GM12878 (cell line): ENCODE measurements around the gene RIN1. TPM values are rescaled to one million over a fixed set of nuclear protein-coding genes. Genes with fewer than 3 reads are reported as not detected.

Experiments
- BACH1 ChIP-seq: fragments of 450-650 bp; IDR thresholded peaks from 2 replicates; pipeline ENCODE4 v1.6.1; 2017; ENCODE audit warnings: mild to moderate bottlenecking, borderline replicate concordance
- ESRRA ChIP-seq: IDR thresholded peaks from 2 replicates; pipeline ENCODE4 v1.6.1; 2012; ENCODE audit warnings: mild to moderate bottlenecking, low read length, improper control_type of control experiment
- MEF2A ChIP-seq: IDR thresholded peaks from 2 replicates; pipeline ENCODE4 v1.6.1; 2011; ENCODE audit warnings: low read depth, mild to moderate bottlenecking, low read length, moderate library complexity; ENCODE audit not compliant: insufficient read depth
- MEF2B ChIP-seq: fragments of 450-650 bp; IDR thresholded peaks from 2 replicates; pipeline ENCODE4 v1.6.1; 2018; ENCODE audit warnings: mild to moderate bottlenecking, moderate library complexity; ENCODE audit not compliant: partially characterized antibody, poor library complexity, severe bottlenecking
- NBN ChIP-seq: fragments of 450-650 bp; IDR thresholded peaks from 2 replicates; pipeline ENCODE4 v1.6.1; 2016
- NFYA ChIP-seq: IDR thresholded peaks from 2 replicates; pipeline ENCODE4 v1.6.1; 2011; ENCODE audit warnings: low read depth, mild to moderate bottlenecking, low read length, improper control_type of control experiment, borderline replicate concordance
- NR2C2 ChIP-seq: IDR thresholded peaks from 2 replicates; pipeline ENCODE4 v1.6.1; 2011; ENCODE audit warnings: borderline replicate concordance, low read depth; ENCODE audit not compliant: control insufficient read depth, insufficient read length
- RAD21 ChIP-seq: IDR thresholded peaks from 2 replicates; pipeline ENCODE4 v1.6.1; 2011; ENCODE audit warnings: mild to moderate bottlenecking, low read depth, low read length, moderate library complexity; ENCODE audit not compliant: insufficient read depth
- RFX5 ChIP-seq: IDR thresholded peaks from 2 replicates; pipeline ENCODE4 v1.6.1; 2011; ENCODE audit warnings: low read depth, low read length, improper control_type of control experiment
- RUNX3 ChIP-seq: IDR thresholded peaks from 2 replicates; pipeline ENCODE4 v1.6.1; 2012; ENCODE audit warnings: low read length, inconsistent platforms
- SMARCA5 ChIP-seq: fragments of 450-650 bp; IDR thresholded peaks from 2 replicates; pipeline ENCODE4 v1.6.1; 2017; ENCODE audit warnings: mild to moderate bottlenecking
- SUZ12 ChIP-seq: fragments of 200-600 bp; sonication (generic); IDR thresholded peaks from one replicate; pipeline ENCODE4 v1.6.1; 2018; ENCODE audit warnings: antibody characterized with exemption, mild to moderate bottlenecking; ENCODE audit not compliant: unreplicated experiment
- TARDBP ChIP-seq: IDR thresholded peaks from 2 replicates; pipeline ENCODE4 v1.6.1; 2016; ENCODE audit warnings: borderline replicate concordance
- polyA plus RNA-seq, 11 experiments: library from polyadenylated mRNA; depleted of rRNA in 4 of 11; unstranded in 6 of 11; stranded (reverse) in 5 of 11; fragments of >200 nt; fragmentation: Nextera tagmentation in 4 of 11; fragmentation: Illumina TruSeq in 1 of 11; extraction: Ambion mirVana in 4 of 11; extraction: Trizol in 1 of 11; gene quantifications; 1 replicate in 1 of 11; 2 replicates in 10 of 11; pipeline versions ENCODE4 v1.2.1 to v1.2.3, GENCODE V29; 2011 to 2016; ENCODE audit warnings: inconsistent platforms in 2 of 11, missing spikeins in 2 of 11, low read depth in 1 of 11
- total RNA-seq, 4 experiments: library from RNA; depleted of rRNA in 3 of 4; stranded (reverse); fragments of >200 nt in 3 of 4; fragmentation: Illumina TruSeq in 1 of 4; extraction: Trizol in 1 of 4; gene quantifications; 2 replicates each; pipeline versions ENCODE4 v1.2.1 to v1.2.3, GENCODE V29; 2013 to 2021
- TF ChIP-seq, protein P1 (sequence below): IDR thresholded peaks from 2 replicates; pipeline ENCODE4 v1.6.1; 2011; ENCODE audit warnings: mild to moderate bottlenecking, low read depth, low read length, moderate library complexity; ENCODE audit not compliant: insufficient replicate concordance
- TF ChIP-seq, protein P2 (sequence below): IDR thresholded peaks from 2 replicates; pipeline ENCODE4 v1.6.1; 2012; ENCODE audit warnings: improper control_type of control experiment, low read depth, low read length; ENCODE audit not compliant: insufficient replicate concordance
- TF ChIP-seq, protein P3 (sequence below): fragments of 450-650 bp; IDR thresholded peaks from 2 replicates; pipeline ENCODE4 v1.6.1; 2017; ENCODE audit warnings: antibody characterized with exemption, mild to moderate bottlenecking, moderate library complexity
- TF ChIP-seq, protein P4 (sequence below): IDR thresholded peaks from 2 replicates; pipeline ENCODE4 v1.6.1; 2011; ENCODE audit warnings: low read depth, mild to moderate bottlenecking, low read length, moderate library complexity, borderline replicate concordance; ENCODE audit errors: extremely low read depth

The RIN1 gene
- total and polyA plus RNA-seq, 10 of the 15 experiments (the other 5 are each of a cell fraction or from before 2014, with no cell fraction given): 0.04 to 0.69 (median 0.22) TPM; not detected in 1

DNA sequence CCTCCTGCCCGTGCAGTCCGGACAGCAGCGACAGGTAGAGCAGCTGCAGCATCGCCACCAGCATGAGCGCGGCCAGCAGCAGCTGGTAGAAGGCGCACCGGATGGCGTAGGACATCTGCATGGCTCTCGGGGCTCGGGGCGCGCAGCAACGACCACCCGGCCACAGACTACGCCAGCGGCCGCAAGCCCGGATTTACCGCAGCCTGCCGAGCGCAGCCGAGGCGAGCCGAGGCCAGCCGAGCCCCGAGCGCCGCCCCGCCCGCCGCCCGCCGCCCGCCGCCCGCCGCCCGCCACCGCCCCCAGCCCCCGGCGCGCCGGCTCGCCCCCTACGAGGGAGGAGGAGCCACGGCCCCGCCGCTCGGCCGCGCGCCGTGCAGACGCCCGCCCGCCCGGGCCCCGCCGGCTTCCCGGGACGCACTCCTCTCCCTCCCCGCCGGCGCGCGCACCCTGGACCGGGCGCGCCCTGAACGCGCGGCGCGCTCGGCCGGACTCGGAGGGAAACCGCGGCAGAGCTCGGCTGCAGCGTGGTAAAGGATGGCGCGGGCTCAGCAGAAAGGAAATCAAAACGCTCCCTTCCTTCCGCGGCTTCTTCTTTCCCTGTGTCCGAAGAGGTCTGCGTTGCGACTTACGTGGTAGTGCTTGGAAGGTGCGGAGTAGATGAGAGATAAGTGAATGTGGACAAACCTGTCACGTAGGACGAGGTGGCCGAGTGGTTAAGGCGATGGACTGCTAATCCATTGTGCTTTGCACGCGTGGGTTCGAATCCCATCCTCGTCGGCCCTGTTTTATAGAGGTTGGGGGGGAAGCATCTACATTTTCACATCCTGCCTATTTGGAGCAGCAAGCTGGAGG is 11.4 kb upstream of the RIN1 start, which contains the start of gene B4GAT1 (continued):
- TF ChIP-seq, protein P1, sequence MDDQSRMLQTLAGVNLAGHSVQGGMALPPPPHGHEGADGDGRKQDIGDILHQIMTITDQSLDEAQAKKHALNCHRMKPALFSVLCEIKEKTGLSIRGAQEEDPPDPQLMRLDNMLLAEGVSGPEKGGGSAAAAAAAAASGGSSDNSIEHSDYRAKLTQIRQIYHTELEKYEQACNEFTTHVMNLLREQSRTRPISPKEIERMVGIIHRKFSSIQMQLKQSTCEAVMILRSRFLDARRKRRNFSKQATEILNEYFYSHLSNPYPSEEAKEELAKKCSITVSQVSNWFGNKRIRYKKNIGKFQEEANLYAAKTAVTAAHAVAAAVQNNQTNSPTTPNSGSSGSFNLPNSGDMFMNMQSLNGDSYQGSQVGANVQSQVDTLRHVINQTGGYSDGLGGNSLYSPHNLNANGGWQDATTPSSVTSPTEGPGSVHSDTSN: no peak
- TF ChIP-seq NR2C2 (no peak), SMARCA5 (no peak; the same call in 1 of the 2 replicates), BACH1 (peak; percentile 50), NFYA (no peak), NBN (peak; percentile 92), SUZ12 (no peak), RFX5 (no peak), TARDBP (peak; percentile 99), ESRRA (no peak), RAD21 (no peak), MEF2A (no peak), MEF2B (no peak), RUNX3 (peak; percentile 78)
- TF ChIP-seq, protein P2, sequence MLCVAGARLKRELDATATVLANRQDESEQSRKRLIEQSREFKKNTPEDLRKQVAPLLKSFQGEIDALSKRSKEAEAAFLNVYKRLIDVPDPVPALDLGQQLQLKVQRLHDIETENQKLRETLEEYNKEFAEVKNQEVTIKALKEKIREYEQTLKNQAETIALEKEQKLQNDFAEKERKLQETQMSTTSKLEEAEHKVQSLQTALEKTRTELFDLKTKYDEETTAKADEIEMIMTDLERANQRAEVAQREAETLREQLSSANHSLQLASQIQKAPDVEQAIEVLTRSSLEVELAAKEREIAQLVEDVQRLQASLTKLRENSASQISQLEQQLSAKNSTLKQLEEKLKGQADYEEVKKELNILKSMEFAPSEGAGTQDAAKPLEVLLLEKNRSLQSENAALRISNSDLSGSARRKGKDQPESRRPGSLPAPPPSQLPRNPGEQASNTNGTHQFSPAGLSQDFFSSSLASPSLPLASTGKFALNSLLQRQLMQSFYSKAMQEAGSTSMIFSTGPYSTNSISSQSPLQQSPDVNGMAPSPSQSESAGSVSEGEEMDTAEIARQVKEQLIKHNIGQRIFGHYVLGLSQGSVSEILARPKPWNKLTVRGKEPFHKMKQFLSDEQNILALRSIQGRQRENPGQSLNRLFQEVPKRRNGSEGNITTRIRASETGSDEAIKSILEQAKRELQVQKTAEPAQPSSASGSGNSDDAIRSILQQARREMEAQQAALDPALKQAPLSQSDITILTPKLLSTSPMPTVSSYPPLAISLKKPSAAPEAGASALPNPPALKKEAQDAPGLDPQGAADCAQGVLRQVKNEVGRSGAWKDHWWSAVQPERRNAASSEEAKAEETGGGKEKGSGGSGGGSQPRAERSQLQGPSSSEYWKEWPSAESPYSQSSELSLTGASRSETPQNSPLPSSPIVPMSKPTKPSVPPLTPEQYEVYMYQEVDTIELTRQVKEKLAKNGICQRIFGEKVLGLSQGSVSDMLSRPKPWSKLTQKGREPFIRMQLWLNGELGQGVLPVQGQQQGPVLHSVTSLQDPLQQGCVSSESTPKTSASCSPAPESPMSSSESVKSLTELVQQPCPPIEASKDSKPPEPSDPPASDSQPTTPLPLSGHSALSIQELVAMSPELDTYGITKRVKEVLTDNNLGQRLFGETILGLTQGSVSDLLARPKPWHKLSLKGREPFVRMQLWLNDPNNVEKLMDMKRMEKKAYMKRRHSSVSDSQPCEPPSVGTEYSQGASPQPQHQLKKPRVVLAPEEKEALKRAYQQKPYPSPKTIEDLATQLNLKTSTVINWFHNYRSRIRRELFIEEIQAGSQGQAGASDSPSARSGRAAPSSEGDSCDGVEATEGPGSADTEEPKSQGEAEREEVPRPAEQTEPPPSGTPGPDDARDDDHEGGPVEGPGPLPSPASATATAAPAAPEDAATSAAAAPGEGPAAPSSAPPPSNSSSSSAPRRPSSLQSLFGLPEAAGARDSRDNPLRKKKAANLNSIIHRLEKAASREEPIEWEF: no peak
- TF ChIP-seq, protein P3, sequence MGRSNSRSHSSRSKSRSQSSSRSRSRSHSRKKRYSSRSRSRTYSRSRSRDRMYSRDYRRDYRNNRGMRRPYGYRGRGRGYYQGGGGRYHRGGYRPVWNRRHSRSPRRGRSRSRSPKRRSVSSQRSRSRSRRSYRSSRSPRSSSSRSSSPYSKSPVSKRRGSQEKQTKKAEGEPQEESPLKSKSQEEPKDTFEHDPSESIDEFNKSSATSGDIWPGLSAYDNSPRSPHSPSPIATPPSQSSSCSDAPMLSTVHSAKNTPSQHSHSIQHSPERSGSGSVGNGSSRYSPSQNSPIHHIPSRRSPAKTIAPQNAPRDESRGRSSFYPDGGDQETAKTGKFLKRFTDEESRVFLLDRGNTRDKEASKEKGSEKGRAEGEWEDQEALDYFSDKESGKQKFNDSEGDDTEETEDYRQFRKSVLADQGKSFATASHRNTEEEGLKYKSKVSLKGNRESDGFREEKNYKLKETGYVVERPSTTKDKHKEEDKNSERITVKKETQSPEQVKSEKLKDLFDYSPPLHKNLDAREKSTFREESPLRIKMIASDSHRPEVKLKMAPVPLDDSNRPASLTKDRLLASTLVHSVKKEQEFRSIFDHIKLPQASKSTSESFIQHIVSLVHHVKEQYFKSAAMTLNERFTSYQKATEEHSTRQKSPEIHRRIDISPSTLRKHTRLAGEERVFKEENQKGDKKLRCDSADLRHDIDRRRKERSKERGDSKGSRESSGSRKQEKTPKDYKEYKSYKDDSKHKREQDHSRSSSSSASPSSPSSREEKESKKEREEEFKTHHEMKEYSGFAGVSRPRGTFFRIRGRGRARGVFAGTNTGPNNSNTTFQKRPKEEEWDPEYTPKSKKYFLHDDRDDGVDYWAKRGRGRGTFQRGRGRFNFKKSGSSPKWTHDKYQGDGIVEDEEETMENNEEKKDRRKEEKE: no peak
- TF ChIP-seq, protein P4, sequence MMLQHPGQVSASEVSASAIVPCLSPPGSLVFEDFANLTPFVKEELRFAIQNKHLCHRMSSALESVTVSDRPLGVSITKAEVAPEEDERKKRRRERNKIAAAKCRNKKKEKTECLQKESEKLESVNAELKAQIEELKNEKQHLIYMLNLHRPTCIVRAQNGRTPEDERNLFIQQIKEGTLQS: no peak
